Testis (tissue), 2 donors: ENCODE data around the gene PIWIL4.

Source experiments
- POLR2A ChIP-seq: fragments of 450-650 bp; IDR thresholded peaks from one replicate; pipeline ENCODE4 v1.6.1; 2017; ENCODE audit warnings: antibody characterized with exemption, mild to moderate bottlenecking, moderate library complexity
- TF ChIP-seq, protein P1 (sequence below), 3 experiments: fragments of 450-650 bp in 2 of 3; fragments of 200-600 bp in 1 of 3; sonication (generic) in 1 of 3; IDR thresholded peaks; one replicate each; pipeline ENCODE4 v1.5.1; 2016 to 2019; ENCODE audit warnings: antibody characterized with exemption in 3 of 3, mild to moderate bottlenecking in 2 of 3, moderate library complexity in 1 of 3

DNA sequence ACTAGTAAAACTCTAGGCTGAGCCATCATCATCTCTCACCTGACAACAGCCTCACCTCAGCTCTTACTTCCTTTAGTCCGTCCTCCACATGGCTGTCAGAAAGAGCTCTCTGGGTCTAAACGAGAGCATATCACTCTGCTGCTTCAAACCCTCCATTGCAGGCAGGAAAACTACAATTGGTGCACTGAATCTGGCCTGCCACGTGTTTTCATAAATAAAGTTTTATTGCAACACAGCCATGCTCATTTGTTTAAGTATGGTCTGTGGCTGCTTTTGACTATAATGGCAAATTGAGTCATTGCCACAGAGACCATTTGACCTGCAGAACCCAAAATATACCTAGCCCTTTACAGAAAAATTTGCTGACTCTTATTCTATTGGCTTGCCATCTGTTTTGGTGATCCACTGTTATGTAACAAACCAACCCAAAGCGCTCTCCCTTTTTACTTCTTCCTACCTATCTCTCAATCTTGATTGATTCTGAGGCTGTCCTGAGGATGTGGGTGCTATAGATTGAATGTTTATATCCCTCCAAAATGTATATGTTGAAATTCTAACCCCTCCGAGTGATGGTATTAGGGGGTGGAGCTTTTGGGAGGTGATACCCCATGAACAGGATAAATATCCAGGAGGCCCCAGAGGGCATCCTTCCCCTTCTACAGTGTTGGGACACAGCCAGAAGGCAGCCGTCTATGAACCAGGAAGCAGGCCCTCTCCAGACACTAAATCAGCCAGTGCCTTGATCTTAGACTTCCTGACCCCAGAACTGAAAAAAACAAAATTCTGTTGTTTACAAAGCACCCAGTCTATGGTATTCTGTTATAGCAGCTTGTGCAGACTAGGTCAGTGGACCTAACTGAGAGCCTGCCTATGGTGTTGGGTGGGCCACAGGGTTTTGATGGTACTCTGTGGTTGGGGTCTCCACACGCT, 99.9 kb downstream of the PIWIL4 start:
- TF ChIP-seq, protein P1, sequence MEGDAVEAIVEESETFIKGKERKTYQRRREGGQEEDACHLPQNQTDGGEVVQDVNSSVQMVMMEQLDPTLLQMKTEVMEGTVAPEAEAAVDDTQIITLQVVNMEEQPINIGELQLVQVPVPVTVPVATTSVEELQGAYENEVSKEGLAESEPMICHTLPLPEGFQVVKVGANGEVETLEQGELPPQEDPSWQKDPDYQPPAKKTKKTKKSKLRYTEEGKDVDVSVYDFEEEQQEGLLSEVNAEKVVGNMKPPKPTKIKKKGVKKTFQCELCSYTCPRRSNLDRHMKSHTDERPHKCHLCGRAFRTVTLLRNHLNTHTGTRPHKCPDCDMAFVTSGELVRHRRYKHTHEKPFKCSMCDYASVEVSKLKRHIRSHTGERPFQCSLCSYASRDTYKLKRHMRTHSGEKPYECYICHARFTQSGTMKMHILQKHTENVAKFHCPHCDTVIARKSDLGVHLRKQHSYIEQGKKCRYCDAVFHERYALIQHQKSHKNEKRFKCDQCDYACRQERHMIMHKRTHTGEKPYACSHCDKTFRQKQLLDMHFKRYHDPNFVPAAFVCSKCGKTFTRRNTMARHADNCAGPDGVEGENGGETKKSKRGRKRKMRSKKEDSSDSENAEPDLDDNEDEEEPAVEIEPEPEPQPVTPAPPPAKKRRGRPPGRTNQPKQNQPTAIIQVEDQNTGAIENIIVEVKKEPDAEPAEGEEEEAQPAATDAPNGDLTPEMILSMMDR (IDR thresholded peaks at IDR 0.05): no peak
- no peak for TF ChIP-seq POLR2A
